NCI-H2227 treated with DMSO at 0.1 percent for 48 hours (cell line): ENCODE results near the gene KRT83.
"Not testable (repeated sequence)": the region's sequence is repeated elsewhere in the genome, so short reads cannot be mapped to it uniquely, and the experiment has no call there.

ENCODE experiments used
- DNase-seq: peaks from one replicate; lab custom pipeline; 2025; lab: John Stamatoyannopoulos, UW

The KRT83 gene

DNA sequence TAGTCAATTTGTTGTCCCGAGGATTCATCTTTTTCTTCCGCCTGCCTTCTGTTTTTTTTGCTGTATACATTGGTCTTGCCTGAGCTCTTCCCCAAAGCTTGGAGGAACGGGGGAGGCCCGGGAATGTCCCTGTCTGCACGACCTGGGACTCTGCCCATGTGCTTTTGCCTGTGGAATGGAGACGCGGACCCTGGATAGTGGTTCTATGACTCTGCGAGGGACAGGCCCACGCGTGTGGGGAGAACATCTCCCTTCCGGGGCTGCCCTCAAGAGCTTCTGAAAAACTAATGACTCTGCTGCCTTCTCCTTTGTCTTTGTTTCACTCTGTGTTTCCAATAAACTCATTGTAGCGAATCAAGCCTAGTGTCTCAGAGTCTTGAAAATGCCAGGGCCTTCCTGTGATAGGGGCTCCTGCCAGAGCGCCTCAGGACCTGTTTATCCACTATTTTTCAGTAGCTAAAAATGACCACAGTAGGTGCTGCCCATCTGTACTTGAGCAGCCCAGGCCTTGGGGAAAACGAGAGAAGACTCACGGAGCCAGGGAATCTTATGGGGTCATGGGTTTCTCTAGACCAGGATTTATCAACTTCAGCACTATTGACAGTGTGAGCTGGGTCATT lies 12.3 kb downstream of the KRT83 start:
- no peak for DNase-seq

DNA sequence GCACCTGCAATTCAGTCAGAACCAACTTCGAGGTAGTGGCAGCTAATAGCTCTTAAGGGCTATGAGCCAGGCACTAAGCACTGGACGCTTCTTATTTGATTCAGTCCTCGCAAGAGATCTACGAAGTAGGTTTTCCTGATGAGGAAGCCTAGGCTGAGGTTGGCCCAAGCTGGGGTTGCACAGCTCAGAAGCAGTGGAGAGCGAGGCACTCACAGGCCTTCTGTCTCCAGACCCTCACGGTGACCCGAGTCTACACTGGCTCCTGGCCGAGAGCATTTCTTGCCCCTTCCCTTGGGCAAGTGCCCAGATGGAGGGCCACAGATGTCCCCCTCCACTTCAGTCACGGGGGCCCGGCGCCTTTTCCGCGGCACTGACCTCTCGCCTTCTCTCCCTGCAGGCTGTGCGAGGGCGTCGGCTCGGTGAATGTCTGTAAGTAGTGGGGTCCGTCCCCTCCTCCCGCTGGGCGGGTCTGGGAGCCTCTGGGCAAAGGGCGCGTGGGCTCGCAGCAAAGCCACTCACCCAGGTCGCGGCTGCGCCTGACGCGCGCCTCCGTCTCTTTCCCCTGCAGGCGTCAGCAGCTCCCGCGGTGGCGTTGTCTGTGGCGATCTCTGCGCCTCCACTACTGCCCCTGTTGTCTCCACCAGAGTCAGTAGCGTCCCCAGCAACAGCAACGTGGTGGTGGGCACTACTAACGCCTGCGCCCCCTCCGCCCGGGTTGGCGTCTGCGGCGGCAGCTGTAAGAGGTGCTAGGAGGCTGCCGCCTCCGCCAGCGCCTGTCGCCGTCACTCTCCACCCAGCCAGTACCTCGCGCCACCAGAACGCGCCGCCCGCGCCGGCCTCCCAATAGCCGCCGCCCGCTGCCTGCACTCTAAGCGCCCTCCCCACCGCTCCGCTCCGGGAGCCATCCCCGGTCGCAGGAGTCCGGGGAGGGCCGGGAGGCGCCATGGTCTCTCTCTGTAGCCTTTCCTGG lies 13.1 kb downstream of the KRT83 start:
- DNase-seq, result peak; percentile 27

DNA sequence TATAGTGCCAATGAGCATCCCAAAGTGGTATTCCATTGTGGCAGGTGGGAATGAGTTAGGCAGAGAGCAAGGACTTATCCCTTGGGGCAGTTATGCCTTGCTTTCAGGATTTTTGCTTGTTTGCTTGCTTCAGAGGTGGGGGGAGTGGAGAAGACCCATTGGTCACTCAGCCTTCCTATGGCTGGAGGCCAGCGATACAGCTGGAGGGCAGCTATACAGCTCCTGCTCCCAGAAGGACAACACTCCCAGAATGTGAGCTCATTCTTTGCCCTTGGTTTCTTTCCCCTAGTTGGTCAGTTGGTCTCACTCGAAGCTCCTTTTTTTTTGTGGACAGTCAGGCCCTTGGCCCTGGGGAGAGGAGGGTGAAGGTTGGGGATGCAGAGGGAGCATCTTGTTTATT lies 14.5 kb downstream of the KRT83 start:
- DNase-seq, result no peak

DNA sequence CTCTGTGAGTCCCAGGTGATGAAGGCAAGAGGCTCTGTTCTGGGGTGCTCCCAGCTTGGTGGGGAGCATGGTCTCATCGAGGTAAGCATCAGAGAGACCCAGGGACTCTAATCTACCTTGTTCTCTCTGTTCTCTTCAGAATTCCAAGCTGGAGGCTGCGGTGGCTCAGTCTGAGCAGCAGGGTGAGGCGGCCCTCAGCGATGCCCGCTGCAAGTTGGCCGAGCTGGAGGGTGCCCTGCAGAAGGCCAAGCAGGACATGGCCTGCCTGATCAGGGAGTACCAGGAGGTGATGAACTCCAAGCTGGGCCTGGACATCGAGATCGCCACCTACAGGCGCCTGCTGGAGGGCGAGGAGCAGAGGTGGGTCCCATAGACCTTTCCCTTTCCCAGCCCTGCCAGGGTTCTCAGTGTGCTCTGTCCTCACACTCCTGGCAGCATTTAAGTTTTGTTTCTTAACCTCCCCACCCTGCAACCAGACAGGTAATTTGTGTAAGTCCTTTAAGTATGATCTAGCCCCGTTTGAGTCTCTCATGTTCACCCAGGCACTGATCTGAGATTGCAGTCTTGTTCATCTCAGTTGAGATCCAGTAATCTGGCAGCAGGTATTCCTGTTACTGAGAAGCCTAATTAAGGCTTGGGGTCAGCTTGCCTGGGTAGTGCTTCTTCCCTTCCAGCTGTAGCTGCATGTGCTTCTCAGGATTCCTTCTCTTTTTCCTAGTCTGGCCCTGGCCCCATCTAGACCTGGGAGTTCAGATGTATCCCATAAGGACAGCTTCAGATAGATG lies 15.1 kb downstream of the KRT83 start:
- no peak for DNase-seq

DNA sequence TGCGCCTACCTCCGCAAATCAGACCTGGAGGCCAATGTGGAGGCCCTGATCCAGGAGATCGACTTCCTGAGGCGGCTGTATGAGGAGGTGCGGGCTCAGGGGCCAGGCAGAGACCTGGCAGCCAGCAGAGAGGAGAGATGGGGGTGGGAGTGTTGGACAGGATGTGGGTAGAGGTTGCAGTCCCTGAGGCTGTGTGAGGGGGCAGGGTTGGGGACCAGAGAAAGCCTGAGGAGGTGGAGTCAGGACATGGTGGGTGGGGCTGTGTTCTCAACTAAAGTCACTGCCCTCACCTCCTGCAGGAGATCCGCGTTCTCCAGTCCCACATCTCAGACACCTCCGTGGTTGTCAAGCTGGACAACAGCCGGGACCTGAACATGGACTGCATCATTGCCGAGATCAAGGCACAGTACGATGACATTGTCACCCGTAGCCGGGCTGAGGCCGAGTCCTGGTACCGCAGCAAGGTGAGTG lies 16.2 kb downstream of the KRT83 start:
- DNase-seq, result not testable (repeated sequence)

DNA sequence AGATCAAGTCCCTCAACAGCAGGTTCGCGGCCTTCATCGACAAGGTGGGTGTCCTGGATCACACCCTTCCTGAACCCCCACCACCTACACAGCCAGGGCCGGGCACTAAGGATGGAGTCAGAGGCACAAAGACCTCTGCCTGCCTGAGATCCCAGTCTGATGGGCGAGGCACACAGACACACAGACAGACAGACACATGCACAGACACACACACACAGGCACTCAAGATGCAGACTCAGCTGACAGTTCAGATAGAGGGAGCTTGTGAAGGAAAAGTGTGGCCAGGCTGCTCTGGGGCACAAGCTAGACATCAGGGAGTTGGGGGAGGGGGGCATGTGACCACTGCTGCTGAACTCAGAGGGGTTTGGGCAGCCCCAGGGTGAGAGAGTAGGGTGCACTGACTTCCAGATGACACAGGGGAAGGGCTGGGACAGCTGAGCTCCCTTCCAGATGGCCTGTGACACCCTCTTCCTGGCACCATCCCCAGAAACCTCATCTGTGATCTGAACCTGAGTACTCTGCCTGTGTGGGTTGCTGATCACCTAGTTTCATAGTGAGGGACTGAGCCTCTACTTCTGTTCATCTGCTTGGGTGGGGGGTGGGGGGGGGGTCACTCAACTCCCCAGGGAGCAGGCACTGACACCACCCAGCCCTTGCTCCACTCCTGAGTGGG lies 18.8 kb downstream of the KRT83 start:
- not testable (repeated sequence) for DNase-seq

DNA sequence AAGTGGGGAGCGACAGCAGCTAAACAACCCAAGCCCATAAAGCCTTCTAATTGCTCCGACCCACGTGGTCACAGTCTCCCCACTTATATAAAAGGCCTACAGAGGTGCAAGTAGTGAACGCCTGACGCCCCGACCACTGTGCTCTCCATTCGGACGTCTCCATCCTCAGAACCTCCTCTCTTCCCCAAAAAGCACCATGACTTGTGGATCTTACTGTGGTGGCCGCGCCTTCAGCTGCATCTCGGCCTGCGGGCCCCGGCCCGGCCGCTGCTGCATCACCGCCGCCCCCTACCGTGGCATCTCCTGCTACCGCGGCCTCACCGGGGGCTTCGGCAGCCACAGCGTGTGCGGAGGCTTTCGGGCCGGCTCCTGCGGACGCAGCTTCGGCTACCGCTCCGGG lies 19.5 kb downstream of the KRT83 start:
- DNase-seq, result not testable (repeated sequence)

DNA sequence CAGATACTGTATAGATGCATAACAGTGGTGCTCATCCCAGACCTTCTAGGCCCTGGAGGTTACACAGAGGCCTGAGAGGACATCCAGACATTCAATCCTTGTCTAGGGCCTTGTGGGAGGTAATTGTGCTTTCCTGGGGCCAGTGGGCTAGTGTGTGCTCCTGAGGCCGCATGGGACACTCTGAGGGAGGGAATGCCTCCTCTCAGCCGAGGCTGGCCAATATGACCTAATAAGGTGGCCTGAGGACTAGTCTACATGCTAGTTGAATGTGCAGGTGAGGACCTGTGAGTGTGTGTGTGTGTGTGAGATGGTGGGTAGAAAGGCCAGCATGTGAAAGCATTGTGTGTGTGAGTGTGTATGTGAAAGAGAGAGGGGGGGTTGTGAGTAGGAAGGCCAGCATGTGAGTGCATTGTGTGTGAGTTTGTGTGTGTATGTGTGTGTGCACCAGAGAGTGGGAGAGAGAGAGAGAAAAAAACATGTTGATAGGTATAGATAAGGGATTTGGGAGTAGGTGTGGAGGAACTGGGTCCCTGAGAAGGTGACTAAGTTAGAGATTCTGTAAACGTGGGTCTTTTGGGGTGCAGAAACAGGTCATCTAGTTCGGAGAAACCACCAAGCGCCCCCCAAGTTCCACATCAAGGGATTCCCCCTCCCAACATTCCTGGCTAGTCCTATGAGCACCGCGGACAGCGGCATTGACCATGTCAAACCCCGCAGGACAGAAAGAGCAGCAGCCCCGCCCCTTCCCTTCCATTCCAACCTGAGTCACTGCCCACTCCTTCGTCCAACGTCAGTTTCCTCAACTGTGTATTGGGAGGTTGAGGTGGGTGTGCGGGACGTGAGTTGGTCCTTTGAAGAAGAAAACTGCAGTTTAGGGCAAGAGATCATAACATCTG lies 20.2 kb downstream of the KRT83 start:
- DNase-seq, result no peak

DNA sequence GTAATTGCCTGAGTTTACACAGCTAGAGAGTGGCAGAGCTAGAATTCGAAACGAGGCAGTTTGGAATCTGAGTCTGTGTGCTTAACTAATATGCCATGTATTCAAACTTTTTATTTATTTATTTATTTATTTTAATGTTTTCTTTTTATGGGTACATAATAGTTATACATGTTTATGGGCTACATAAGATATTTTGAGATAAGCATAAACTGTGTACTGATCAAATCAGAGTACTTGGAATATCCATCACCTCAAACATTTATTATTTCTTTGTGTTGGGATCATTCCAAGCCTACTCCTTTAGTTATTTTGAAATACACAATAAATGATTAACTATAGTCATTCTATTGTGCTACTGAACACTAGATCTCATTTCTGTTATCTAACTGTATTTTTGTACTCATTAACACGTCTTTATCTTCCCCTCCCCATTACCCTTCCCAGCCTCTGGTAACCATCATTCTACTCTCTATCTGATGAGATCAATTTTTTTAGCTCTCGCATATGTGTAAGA lies 22.5 kb downstream of the KRT83 start:
- DNase-seq, result no peak

DNA sequence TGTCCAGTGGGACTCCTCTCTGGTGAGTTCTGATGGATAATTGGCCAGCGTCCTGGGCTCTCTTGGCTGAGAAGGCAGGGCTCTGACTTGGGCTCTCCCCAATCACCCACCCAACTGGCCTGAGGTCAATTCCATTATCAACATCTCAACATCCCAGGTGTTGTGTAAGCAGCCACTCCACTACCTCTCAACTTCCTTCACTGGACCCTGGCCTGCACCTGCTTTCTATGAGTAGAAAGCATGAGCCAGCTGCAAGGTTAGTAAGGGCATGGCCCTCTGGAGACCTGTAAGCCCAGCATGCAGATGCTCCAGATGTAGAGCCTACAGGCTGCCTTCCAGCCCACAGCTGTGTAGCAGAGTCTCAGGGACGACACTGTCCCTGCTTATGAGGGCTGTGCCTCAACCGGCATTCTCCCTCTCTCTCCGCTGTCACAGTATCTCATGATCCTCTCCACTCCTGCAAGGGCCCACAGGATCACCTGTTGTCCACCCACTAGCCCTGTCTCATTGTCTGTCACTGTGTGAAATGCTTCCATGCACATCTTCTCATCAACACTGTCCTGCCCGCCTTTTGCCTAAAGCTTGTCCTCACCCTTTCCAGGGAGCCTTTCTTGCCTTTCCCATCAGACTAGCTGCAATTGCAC lies 24.5 kb downstream of the KRT83 start:
- no peak for DNase-seq

DNA sequence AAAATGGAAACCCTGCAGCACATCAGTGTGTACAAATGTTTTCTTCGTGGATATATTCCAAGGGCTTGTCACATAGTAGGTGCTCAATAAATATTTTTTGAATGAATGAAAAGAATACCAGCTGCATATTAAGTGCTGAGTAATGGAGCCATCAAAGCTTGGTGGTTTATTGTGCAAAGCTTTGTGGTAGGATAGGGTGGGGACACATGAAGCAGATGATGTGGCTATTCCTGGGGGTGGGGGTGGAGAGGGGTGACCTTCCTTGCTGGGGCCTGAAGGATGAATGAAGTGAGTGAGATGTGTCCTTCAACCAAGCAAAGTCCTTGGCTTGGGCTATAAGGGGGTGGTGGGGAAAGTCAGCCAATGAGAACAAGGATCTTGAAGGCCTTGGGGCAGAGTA lies 25.5 kb downstream of the KRT83 start:
- no peak for DNase-seq

DNA sequence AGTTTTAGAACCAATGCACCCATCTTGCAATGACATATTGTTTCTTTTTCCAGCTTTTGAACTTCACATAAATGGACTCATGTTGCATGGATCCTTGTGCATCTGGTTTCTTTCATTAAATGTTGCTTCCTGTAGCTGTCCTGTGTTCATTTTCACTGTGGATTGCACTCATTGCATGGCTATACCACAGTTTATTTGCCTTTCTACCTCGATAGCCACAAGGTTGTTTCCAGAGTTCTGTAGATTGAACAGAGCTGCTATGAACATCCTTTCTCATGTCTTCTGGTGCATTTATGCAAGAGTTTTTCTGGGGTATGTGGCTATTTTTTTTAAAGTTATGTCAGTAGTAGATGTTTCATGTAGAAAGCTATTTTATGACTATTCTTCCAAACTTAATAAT lies 26.4 kb downstream of the KRT83 start:
- DNase-seq, result no peak

DNA sequence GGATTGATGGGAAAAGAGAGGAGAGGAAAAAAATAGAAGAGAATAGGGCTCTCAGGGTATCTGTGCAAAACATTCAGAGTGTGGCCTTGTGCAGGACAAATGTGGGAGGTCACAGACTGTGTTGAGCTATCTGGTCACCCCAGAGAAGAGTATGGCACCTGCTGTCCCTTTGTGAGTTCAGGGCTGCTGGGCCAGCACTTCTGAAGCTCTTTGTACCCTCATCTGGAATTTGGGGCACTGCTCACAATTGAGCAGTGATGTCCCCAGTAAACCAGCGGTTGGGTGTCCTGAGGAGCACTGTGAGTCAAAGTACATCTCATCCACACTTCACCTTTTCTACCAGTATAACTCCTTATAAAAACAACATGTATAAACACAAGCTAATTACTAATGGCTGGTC lies 27.3 kb downstream of the KRT83 start:
- DNase-seq, result no peak

DNA sequence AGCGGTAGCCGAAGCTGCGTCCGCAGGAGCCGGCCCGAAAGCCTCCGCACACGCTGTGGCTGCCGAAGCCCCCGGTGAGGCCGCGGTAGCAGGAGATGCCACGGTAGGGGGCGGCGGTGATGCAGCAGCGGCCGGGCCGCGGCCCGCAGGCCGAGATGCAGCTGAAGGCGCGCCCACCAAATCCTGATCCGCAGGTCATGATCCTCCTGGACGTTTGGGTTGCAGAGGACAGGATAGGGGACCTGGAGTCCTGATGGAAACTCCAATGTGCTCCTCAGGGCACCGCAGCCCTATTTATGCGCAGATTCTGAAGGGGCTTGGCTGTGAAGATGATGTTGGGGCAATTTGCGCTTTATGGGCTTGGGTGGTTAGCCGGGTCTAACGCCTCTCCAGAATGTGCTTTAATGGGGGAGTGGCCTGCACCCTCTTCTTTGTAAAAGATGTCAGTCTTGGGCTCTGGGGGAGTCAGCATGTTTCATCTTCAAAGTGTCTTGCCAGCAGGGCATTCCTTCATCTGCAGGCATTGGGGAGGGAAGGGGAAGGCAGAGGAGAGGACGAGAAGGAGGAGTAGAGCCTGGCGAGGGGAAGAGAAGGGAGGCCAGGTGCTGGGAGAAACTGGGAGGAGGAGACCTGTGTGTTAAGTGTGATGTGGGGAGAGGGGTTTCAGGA lies 29.8 kb downstream of the KRT83 start, which contains the start of gene KRT81:
Gene KRT81, minus strand, starts transcription at position 268 of the 669 bp plus-strand sequence. Its CDS starts 69 bp downstream, at position 199.
- no peak for DNase-seq

DNA sequence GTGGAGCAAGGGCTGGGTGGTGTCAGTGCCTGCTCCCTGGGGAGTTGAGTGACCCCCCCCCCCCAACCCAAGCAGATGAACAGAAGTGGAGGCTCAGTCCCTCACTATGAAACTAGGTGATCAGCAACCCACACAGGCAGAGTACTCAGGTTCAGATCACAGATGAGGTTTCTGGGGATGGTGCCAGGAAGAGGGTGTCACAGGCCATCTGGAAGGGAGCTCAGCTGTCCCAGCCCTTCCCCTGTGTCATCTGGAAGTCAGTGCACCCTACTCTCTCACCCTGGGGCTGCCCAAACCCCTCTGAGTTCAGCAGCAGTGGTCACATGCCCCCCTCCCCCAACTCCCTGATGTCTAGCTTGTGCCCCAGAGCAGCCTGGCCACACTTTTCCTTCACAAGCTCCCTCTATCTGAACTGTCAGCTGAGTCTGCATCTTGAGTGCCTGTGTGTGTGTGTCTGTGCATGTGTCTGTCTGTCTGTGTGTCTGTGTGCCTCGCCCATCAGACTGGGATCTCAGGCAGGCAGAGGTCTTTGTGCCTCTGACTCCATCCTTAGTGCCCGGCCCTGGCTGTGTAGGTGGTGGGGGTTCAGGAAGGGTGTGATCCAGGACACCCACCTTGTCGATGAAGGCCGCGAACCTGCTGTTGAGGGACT lies 30.6 kb downstream of the KRT83 start:
- DNase-seq, result not testable (repeated sequence)

DNA sequence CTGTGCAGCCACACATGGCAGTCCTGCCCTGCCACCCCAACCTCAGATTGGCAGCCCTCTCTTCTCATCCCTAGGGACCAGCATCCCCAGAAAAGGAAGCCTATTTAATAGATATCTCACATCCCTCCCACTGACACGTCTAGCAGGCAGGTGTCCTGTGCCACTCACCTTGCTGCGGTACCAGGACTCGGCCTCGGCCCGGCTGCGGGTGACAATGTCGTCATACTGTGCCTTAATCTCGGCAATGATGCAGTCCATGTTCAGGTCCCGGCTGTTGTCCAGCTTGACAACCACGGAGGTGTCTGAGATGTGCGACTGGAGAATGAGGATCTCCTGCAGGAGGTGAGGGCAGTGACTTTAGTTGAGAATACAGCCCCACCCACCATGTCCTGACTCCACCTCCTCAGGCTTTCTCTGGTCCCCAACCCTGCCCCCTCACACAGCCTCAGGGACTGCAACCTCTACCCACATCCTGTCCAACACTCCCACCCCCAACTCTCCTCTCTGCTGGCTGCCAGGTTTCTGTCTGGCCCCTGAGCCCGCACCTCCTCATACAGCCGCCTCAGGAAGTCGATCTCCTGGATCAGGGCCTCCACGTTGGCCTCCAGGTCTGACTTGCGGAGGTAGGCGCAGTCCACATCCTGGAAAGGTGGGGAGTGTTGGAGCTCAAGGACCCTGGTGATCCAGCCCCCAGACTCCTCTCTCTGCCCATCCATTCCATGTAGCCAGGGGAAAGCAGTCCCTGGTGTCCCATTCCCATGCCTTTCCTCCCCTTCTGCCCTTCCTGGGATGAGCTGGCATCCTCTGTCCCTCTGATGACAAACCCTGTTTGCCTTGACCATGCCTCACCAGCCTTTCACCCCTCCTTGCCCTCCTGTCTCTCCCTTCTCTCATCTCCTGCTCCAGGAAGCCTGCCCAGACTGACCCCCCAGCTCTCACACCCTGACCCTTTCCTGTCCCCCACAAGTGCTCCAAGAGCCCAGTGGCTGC lies 33.1 kb downstream of the KRT83 start:
- DNase-seq, result not testable (repeated sequence)
